Heart right ventricle (tissue), 16 donors: ENCODE results near the gene PDZRN4. TPM values are rescaled to one million over a fixed set of nuclear protein-coding genes. Genes with fewer than 3 reads are reported as not detected.

Experiments
- ATAC-seq, 8 donors: fragments of 200-7000 bp; cut with Tn5 transposase; one replicate each; pipeline ENCODE4 v1.9.1; 2020; ENCODE audit warnings: mild to moderate bottlenecking in 8 of 8, moderate library complexity in 8 of 8, moderate number of reproducible peaks in 1 of 8
- DNase-seq, 2 donors: peaks; one replicate each; pipeline ENCODE4 v3.0.0-alpha.2; 2020
- H3K27ac ChIP-seq, 10 donors: fragments of 200-600 bp; sonication (generic) in 2 of 10; one replicate each; pipeline versions ENCODE4 v1.5.0 to v1.8.0; 2020 to 2022; ENCODE audit warnings: mild to moderate bottlenecking in 3 of 10
- H3K27me3 ChIP-seq, 7 donors: fragments of 200-600 bp; one replicate each; pipeline ENCODE4 v1.8.0; 2021 to 2022; ENCODE audit warnings: mild to moderate bottlenecking in 2 of 7
- H3K36me3 ChIP-seq, 9 donors: fragments of 200-600 bp; sonication (generic) in 1 of 9; one replicate each; pipeline versions ENCODE4 v1.5.0 to v1.8.0; 2020 to 2022; ENCODE audit warnings: mild to moderate bottlenecking in 2 of 9
- H3K4me1 ChIP-seq, 9 donors: fragments of 200-600 bp; sonication (generic) in 1 of 9; one replicate each; pipeline versions ENCODE4 v1.5.0 to v1.8.0; 2020 to 2022; ENCODE audit warnings: mild to moderate bottlenecking in 4 of 9
- H3K4me3 ChIP-seq, 10 donors: fragments of 200-600 bp; sonication (generic) in 2 of 10; one replicate each; pipeline versions ENCODE4 v1.5.0 to v1.8.0; 2020 to 2022; ENCODE audit warnings: mild to moderate bottlenecking in 7 of 10, moderate library complexity in 2 of 10
- H3K9me3 ChIP-seq, 11 donors: fragments of 200-600 bp in 10 of 11; sonication (generic) in 2 of 11; one replicate each; pipeline versions ENCODE4 v1.5.0 to v1.8.0; 2013 to 2022; ENCODE audit warnings: mild to moderate bottlenecking in 2 of 11, control low read depth in 1 of 11, moderate library complexity in 1 of 11
- whole genome bisulfite sequencing, 2 donors: extraction: QIAGEN DNeasy Blood & Tissue Kit; methylation state at CpG; one replicate each; pipeline ENCODE4 v1.1.7; 2013; ENCODE audit warnings: inconsistent platforms in 1 of 2; 5-methylcytosine and 5-hydroxymethylcytosine counted together
- intact Hi-C, 10 donors: fragments of 100-400 bp; cut with DNase I; formaldehyde crosslinking; loops; one replicate each; pipeline versions ENCODE4 v1.11.1 to v1.14.2; 2022
- long read RNA-seq, 3 donors: library from polyadenylated mRNA; unstranded; transcript quantifications; one replicate each; pipeline ENCODE4 v2.0.0, GENCODE V29; 2020 to 2021
- polyA plus RNA-seq, 2 donors: library from polyadenylated mRNA; stranded (reverse); fragments of 200-250 nt; gene quantifications; one replicate each; pipeline ENCODE4 v1.2.3, GENCODE V29; 2013
- total RNA-seq, 10 donors: library from RNA; stranded (reverse); fragmentation: NEBNext Ultra II Directional in 3 of 10; extraction: Animal tissue kit (Norgen Biotek cat#: 25700) in 3 of 10; gene quantifications; one replicate each; pipeline versions ENCODE4 v1.2.1 to v1.2.4, GENCODE V29; 2021 to 2023
- TF ChIP-seq, protein P1 (sequence below), 9 donors: fragments of 200-600 bp; sonication (generic) in 2 of 9; IDR thresholded peaks; one replicate each; pipeline versions ENCODE4 v1.5.0 to v1.8.0; 2021 to 2022; ENCODE audit warnings: antibody characterized with exemption in 9 of 9, mild to moderate bottlenecking in 5 of 9, moderate library complexity in 1 of 9
- donor health status: Arrhythmogenic right ventricular cardiomyopathy.
- donor health status: ischemic (EF 13 %, LVEDD 7.1; RV severe dilation, severe dysfunction).
- donor health status: healthy with polysubstance abuse.
- donor health status: DM: no; HTN: yes; CAD: no.
- donor health status: DM: no; HTN: no; CAD: no.
- donor health status: ischemic (EF 25% LVEDD 6.9; RV normal size, moderate dysfunction).
- donor health status: ischemic (EF 25% LVEDD 5.7; RV mildly dilated, moderate dysfunction).
- donor health status: healthy.
- donor health status: DM: yes; HTN: yes; CAD: no.
- donor health status: Ischemic cardiomyopathy.
- donor health status: ischemic (EF 35%, LVEDD 5.7; RV mildly dilated, moderate dysfunction).
- donor health status: nonischemic (EF 11% LVEDD 7.7; RV severe dilation, severe dysfunction).
- donor health status: DM: yes; HTN: yes; CAD: no.
- donor health status: PGD.
- donor health status: ischemic (EF 29% LVEDD 5.4; RV normal size, mild dysfunction).
- donor health status: nonischemic (EF 23%, LVEDD 6.1; RV moderate dilation, normal function).

The PDZRN4 gene
- under 1 TPM in 6 of 10 donors, not detected in 4; 0.07 to 0.28 (median 0.18) TPM for total RNA-seq
- polyA plus RNA-seq: under 1 TPM in 1 of 2 donors, not detected in 1; 0.04 TPM
- long read RNA-seq, donor 1: 0 reads
- long read RNA-seq, donor 2: 0 reads
- long read RNA-seq, donor 3: 0 reads

DNA sequence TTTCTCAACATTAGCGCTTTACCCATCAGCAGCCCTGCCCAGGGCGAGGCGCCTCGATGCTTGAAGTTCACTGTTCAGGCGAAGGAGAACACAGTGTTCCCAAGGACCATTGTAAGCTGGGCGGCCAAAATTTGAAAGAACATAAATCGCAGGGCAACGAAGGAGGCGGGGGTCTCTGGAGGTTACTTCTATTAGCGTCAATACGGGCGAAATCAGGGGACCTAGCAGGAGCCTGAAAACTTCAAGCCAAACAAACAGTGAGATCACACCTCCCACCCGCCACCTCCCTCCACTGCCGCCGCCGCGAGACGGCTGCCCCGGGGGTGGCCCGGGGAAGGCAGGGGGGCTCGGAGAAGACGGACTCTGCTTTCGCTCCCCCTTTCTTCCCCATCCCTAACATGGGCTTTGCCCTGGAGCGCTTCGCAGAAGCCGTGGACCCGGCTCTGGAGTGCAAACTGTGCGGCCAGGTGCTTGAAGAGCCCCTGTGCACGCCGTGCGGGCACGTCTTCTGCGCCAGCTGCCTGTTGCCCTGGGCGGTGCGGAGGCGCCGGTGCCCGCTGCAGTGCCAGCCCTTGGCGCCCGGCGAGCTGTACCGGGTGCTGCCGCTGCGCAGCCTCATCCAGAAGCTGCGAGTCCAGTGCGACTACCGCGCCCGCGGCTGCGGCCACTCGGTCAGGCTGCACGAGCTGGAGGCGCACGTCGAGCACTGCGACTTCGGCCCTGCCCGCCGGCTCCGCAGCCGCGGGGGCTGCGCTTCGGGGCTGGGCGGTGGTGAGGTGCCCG lies at the start of gene PDZRN4:
TSS of gene PDZRN4 (plus strand) at position 263 of the 783 bp plus-strand sequence.
- intact Hi-C loops: no loop called here
- DNase-seq (peak in 1 of 2 donors; percentile 13), ATAC-seq (peak in 6 of 8 donors; percentile 33 to 57 (median 48))
- WGBS, 2 donors: 2 to 4% methylated on average over 56 to 67 of the region's 67 CpGs
- Histone ChIP-seq H3K27me3 (peaks cover 0 to 76% (median 52%) of the 10 kb centered on the region in 7 donors), H3K27ac (no peak within 1 kb of the TSS), H3K36me3 (no peaks in the 10 kb centered on the region), H3K4me3 (peak within 1 kb of the TSS in 9 of 10 donors; percentile 26 to 49 (median 37)), H3K4me1 (peaks cover 0 to 19% (median 11%) of the 10 kb centered on the region in 9 donors), H3K9me3 (no peaks in the 10 kb centered on the region)
- TF ChIP-seq, protein P1, sequence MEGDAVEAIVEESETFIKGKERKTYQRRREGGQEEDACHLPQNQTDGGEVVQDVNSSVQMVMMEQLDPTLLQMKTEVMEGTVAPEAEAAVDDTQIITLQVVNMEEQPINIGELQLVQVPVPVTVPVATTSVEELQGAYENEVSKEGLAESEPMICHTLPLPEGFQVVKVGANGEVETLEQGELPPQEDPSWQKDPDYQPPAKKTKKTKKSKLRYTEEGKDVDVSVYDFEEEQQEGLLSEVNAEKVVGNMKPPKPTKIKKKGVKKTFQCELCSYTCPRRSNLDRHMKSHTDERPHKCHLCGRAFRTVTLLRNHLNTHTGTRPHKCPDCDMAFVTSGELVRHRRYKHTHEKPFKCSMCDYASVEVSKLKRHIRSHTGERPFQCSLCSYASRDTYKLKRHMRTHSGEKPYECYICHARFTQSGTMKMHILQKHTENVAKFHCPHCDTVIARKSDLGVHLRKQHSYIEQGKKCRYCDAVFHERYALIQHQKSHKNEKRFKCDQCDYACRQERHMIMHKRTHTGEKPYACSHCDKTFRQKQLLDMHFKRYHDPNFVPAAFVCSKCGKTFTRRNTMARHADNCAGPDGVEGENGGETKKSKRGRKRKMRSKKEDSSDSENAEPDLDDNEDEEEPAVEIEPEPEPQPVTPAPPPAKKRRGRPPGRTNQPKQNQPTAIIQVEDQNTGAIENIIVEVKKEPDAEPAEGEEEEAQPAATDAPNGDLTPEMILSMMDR (IDR thresholded peaks at IDR 0.05): no peak

DNA sequence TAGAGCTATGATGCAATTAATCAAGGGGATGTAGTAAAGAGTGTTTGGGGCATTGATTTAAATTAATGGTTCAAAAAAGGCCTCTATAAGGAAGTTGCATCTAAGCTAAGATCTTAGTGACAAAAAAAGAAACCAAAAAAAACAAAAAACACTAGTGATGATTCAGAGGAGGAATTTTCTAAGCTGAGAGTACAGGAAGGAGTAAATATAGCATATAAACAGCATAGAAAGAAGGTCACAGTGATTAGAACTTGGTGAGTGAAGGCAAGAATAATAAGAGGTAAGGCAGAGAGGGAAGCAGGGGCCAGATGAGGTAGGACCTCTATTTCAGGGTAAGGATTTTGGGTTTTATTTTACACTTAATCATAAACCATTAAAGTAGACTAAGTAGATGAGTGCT lies 48.0 kb upstream of the PDZRN4 start:
- no peaks in the 10 kb centered on the region for H3K27me3 ChIP-seq
- H3K27ac ChIP-seq: no peak overlapping the region
- peaks cover 0 to 9% (median 0%) of the 10 kb centered on the region in 11 donors for H3K9me3 ChIP-seq
- DNase-seq (no peak), ATAC-seq (no peak)
- peaks cover 0 to 7% (median 0%) of the 10 kb centered on the region in 9 donors for H3K4me1 ChIP-seq
- no peak overlapping the region for H3K4me3 ChIP-seq
- intact Hi-C loops: no loop called here
- H3K36me3 ChIP-seq: no peaks in the 10 kb centered on the region
- TF ChIP-seq, protein P1 (IDR thresholded peaks at IDR 0.05): no peak

DNA sequence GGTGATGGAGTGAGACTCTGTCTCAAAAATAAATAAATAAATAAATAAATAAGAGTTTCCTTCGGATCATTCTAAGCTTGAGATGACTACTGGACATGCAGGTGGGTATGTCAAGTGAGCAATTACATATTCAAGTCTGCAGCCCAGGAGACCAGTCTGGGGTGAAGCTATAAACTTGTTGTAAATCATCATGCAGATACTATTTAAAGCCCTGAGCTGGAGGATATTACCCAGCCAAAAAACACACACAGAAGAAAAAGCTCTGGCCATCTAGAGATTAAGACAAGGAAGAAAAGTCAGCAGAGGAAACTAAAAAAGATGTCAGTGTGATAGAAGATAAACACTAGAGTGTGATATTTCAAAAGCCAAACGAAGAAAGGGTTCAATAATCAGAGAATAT lies 47.0 kb upstream of the PDZRN4 start:
- H3K36me3 ChIP-seq: no peaks in the 10 kb centered on the region
- intact Hi-C loops: no loop called here
- no peak overlapping the region for H3K27ac ChIP-seq
- H3K4me3 ChIP-seq: no peak overlapping the region
- no peaks in the 10 kb centered on the region for H3K27me3 ChIP-seq
- WGBS, 2 donors: 63% methylated on average over 2 of the region's 2 CpGs
- no peak for ATAC-seq
- H3K4me1 ChIP-seq: peaks cover 0 to 7% (median 0%) of the 10 kb centered on the region in 9 donors
- TF ChIP-seq, protein P1 (IDR thresholded peaks at IDR 0.05): no peak
- peaks cover 0 to 9% (median 0%) of the 10 kb centered on the region in 11 donors for H3K9me3 ChIP-seq
- DNase-seq: no peak

DNA sequence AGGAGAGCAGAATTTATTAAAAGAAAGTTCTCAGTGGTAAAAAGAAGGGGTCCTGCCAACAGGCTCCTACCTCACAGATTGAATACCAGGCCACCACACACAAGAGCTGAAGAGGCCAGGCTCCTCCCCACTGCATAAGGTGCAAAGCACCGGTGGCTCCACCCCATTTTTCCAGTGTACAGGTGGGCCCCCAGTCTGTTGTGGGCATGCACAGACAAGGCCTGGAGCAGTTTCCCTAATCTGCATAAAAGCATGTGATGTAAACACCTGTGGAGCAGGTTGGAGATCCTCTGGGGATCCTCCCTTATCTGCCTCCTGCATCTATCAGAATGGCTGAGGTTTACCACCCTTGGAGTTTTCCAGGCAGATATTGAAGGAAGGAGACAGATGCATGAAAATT lies 45.7 kb upstream of the PDZRN4 start:
- peaks cover 0 to 7% (median 0%) of the 10 kb centered on the region in 9 donors for H3K4me1 ChIP-seq
- H3K27me3 ChIP-seq: no peaks in the 10 kb centered on the region
- no peak for ATAC-seq
- DNase-seq: no peak
- no peak overlapping the region for H3K27ac ChIP-seq
- intact Hi-C loops: no loop called here
- TF ChIP-seq, protein P1 (IDR thresholded peaks at IDR 0.05): no peak
- 95 to 100% methylated on average over 1 of the region's 1 CpG for WGBS, 2 donors
- H3K36me3 ChIP-seq: no peaks in the 10 kb centered on the region
- peaks cover 0 to 9% (median 0%) of the 10 kb centered on the region in 11 donors for H3K9me3 ChIP-seq
- H3K4me3 ChIP-seq: no peak overlapping the region
